GM19238 (cell line): Measurements from ENCODE around the gene PIP5K1B.

ENCODE experiments used
- DNase-seq: peaks from one replicate; pipeline ENCODE4 v3.0.0; 2011; ENCODE audit warnings: low spot score; ENCODE audit not compliant: insufficient read length

Gene PIP5K1B

GRCh38 chr9:68738358-68738757, 33.3 kb downstream of the PIP5K1B start:
- DNase-seq, result no peak

GRCh38 chr9:68739621-68740174, 34.7 kb downstream of the PIP5K1B start:
- no peak for DNase-seq

- DNase-seq, result no peak
Observed at GRCh38 chr9:68740561-68740960, 35.5 kb downstream of the PIP5K1B start.

GRCh38 chr9:68741234-68741633, 36.2 kb downstream of the PIP5K1B start:
- no peak for DNase-seq

- DNase-seq, result no peak
Observed at GRCh38 chr9:68741704-68742332, 36.8 kb downstream of the PIP5K1B start.

GRCh38 chr9:68742333-68742730, 37.3 kb downstream of the PIP5K1B start:
- DNase-seq, result no peak

- DNase-seq, result no peak
Observed at GRCh38 chr9:68744426-68744825, 39.4 kb downstream of the PIP5K1B start.

- no peak for DNase-seq
Observed at GRCh38 chr9:68746525-68746924, 41.5 kb downstream of the PIP5K1B start.

GRCh38 chr9:68747043-68747533, 42.0 kb downstream of the PIP5K1B start:
- DNase-seq, result no peak

- no peak for DNase-seq
Observed at GRCh38 chr9:68749135-68749534, 44.1 kb downstream of the PIP5K1B start.

- no peak for DNase-seq
Observed at GRCh38 chr9:68749579-68750159, 44.6 kb downstream of the PIP5K1B start.

GRCh38 chr9:68750255-68750654, 45.2 kb downstream of the PIP5K1B start:
- DNase-seq, result no peak

- DNase-seq, result no peak
Observed at GRCh38 chr9:68750786-68751185, 45.7 kb downstream of the PIP5K1B start.

GRCh38 chr9:68751556-68751955, 46.5 kb downstream of the PIP5K1B start:
- no peak for DNase-seq

GRCh38 chr9:68755051-68755450, 50.0 kb downstream of the PIP5K1B start:
- DNase-seq, result no peak

GRCh38 chr9:68755752-68756151, 50.7 kb downstream of the PIP5K1B start:
- DNase-seq, result no peak

- DNase-seq, result no peak
Observed at GRCh38 chr9:68759981-68760673, 55.1 kb downstream of the PIP5K1B start.

- DNase-seq, result no peak
Observed at GRCh38 chr9:68760674-68761333, 55.8 kb downstream of the PIP5K1B start.

- DNase-seq, result no peak
Observed at GRCh38 chr9:68762570-68762969, 57.5 kb downstream of the PIP5K1B start.

- no peak for DNase-seq
Observed at GRCh38 chr9:68763104-68763503, 58.1 kb downstream of the PIP5K1B start.

GRCh38 chr9:68768619-68769018, 63.6 kb downstream of the PIP5K1B start:
- DNase-seq, result no peak

GRCh38 chr9:68769852-68770251, 64.8 kb downstream of the PIP5K1B start:
- no peak for DNase-seq
